A673 (cell line): ENCODE results near the gene USP3. TPM values are rescaled to one million over a fixed set of nuclear protein-coding genes. Genes with fewer than 3 reads are reported as not detected.

Experiments used
- BruUV-seq: library from RNA; stranded (reverse); fragments of 400-500 nt; replicated peaks from 2 replicates; lab custom pipeline; 2021; lab: Mats Ljungman, UMichigan
- CTCF ChIA-PET: fragments of 300-600 bp; sonication (Branson Sonifier 250); formaldehyde crosslinking; loops from one replicate; lab custom pipeline; 2022; ENCODE audit warnings: antibody characterized with exemption; lab: Charles Lee
- POLR2A ChIA-PET: fragments of 300-600 bp; sonication (Branson Sonifier 250); formaldehyde crosslinking; loops from one replicate; lab custom pipeline; 2022; ENCODE audit warnings: antibody characterized with exemption; ENCODE audit not compliant: low non-redundant PET; lab: Charles Lee
- DNase-seq: peaks from one replicate; pipeline ENCODE4 v3.0.0-alpha.2; 2015; ENCODE audit warnings: low spot score
- H3K27ac ChIP-seq: fragments of 200-600 bp; sonication (generic); 2 replicates; pipeline ENCODE4 v1.5.1; 2016; ENCODE audit warnings: mixed run types, low read depth, mild to moderate bottlenecking, mixed read lengths, antibody characterized with exemption, low read length; ENCODE audit not compliant: poor library complexity, severe bottlenecking
- H3K27me3 ChIP-seq: fragments of 200-600 bp; sonication (generic); replicated peaks from 2 replicates; pipeline ENCODE4 v1.6.1; 2017; ENCODE audit warnings: mixed run types, low read depth, mild to moderate bottlenecking, mixed read lengths, antibody characterized with exemption, low read length; ENCODE audit not compliant: insufficient read depth, poor library complexity
- H3K36me3 ChIP-seq: fragments of 200-600 bp; sonication (generic); 2 replicates; pipeline ENCODE4 v1.6.1; 2016; ENCODE audit warnings: mixed run types, mild to moderate bottlenecking, mixed read lengths, antibody characterized with exemption, low read length; ENCODE audit not compliant: insufficient read depth, poor library complexity, severe bottlenecking
- H3K4me1 ChIP-seq: fragments of 200-600 bp; sonication (generic); 2 replicates; pipeline ENCODE4 v1.6.1; 2017; ENCODE audit warnings: mixed run types, mild to moderate bottlenecking, mixed read lengths, antibody characterized with exemption, low read length; ENCODE audit not compliant: insufficient read depth, poor library complexity, severe bottlenecking
- H3K4me3 ChIP-seq: fragments of 200-600 bp; sonication (generic); 2 replicates; pipeline ENCODE4 v1.5.1; 2016; ENCODE audit warnings: low read depth, mixed run types, mild to moderate bottlenecking, mixed read lengths, low read length; ENCODE audit not compliant: poor library complexity, severe bottlenecking
- H3K9me3 ChIP-seq: fragments of 200-600 bp; sonication (generic); 2 replicates; pipeline ENCODE4 v1.6.1; 2016; ENCODE audit warnings: mixed run types, low read depth, mild to moderate bottlenecking, mixed read lengths, antibody characterized with exemption, low read length; ENCODE audit not compliant: poor library complexity, severe bottlenecking
- CTCF ChIP-seq: fragments of 300-800, 200-600 bp; sonication (generic); conservative IDR thresholded peaks from 2 replicates; pipeline ENCODE4 v1.5.1; 2017; ENCODE audit warnings: low read depth, mild to moderate bottlenecking, antibody characterized with exemption, low read length, moderate library complexity, mixed read lengths
- EZH2 ChIP-seq: fragments of 200-600 bp; sonication (generic); IDR thresholded peaks from 2 replicates; pipeline ENCODE4 v1.6.1; 2017; ENCODE audit warnings: borderline replicate concordance, low read depth, mild to moderate bottlenecking, mixed read lengths, antibody characterized with exemption, low read length; ENCODE audit not compliant: poor library complexity, severe bottlenecking
- intact Hi-C: fragments of 100-400 bp; cut with micrococcal nuclease; formaldehyde crosslinking; loops from one replicate; pipeline ENCODE4 v1.10.0; 2022; ENCODE audit not compliant: unreplicated experiment
- total RNA-seq: library from RNA; stranded (reverse); gene quantifications from 2 replicates; pipeline ENCODE4 v1.2.3, GENCODE V29; 2021

Gene USP3
- total RNA-seq, 1 experiment from 2014 or later = 65.3 TPM

GRCh38 chr15:63458026-63458425, 46.4 kb upstream of the USP3 start:
- no peaks in the 10 kb centered on the region for H3K9me3 ChIP-seq
- TF ChIP-seq CTCF (no peak), EZH2 (no peak)
- DNase-seq = no peak
- H3K4me3 ChIP-seq = no peak overlapping the region
- BruUV-seq = no TSS peak
- no peaks in the 10 kb centered on the region for H3K36me3 ChIP-seq
- no peaks in the 10 kb centered on the region for H3K27me3 ChIP-seq
- ChIA-PET POLR2A (no interaction called here), CTCF (interaction anchor here (0.6 kb wide), 1 partner anchor 9 kb away, joined by 3 read pairs; no protein-coding TSS in a partner anchor)
- H3K4me1 ChIP-seq = peaks cover 2% of the 10 kb centered on the region
- intact Hi-C loops = no loop called here
- no peak overlapping the region for H3K27ac ChIP-seq

GRCh38 chr15:63458794-63459395, 45.5 kb upstream of the USP3 start:
- no peaks in the 10 kb centered on the region for H3K9me3 ChIP-seq
- no peak for DNase-seq
- no peak overlapping the region for H3K27ac ChIP-seq
- peaks cover 4% of the 10 kb centered on the region for H3K4me1 ChIP-seq
- TF ChIP-seq EZH2 (no peak), CTCF (no peak)
- POLR2A ChIA-PET = no interaction called here
- intact Hi-C loops = no loop called here
- H3K4me3 ChIP-seq = no peak overlapping the region
- H3K27me3 ChIP-seq = no peaks in the 10 kb centered on the region
- no TSS peak for BruUV-seq
- CTCF ChIA-PET = interaction anchor here (0.6 kb wide), 1 partner anchor 8 kb away, joined by 3 read pairs; no protein-coding TSS in a partner anchor
- H3K36me3 ChIP-seq = no peaks in the 10 kb centered on the region

- H3K36me3 ChIP-seq = no peaks in the 10 kb centered on the region
- H3K4me1 ChIP-seq = peaks cover 4% of the 10 kb centered on the region
- intact Hi-C loops = no loop called here
- no peak for TF ChIP-seq CTCF
- TF ChIP-seq EZH2 = no peak
- H3K9me3 ChIP-seq = no peaks in the 10 kb centered on the region
- DNase-seq = no peak
- BruUV-seq = no TSS peak
- no peak overlapping the region for H3K4me3 ChIP-seq
- ChIA-PET POLR2A (interaction anchor here (0.6 kb wide), 1 partner anchor 1234 kb away, joined by 6 read pairs; no protein-coding TSS in a partner anchor), CTCF (no interaction called here)
- no peaks in the 10 kb centered on the region for H3K27me3 ChIP-seq
- H3K27ac ChIP-seq = no peak overlapping the region
These were observed 43.9 kb upstream of the USP3 start for GRCh38 chr15:63460210-63461155.
